HFF-Myc (cell line): ENCODE measurements around the gene HAGHL.

Experiments used
- DNase-seq: peaks from one replicate; pipeline ENCODE4 v3.0.0-alpha.2; 2011; ENCODE audit warnings: low read depth; ENCODE audit errors: extremely low read depth
- H3K4me3 ChIP-seq: replicated peaks from 2 replicates; pipeline ENCODE4 v1.5.1; 2011; ENCODE audit warnings: low read depth, mild to moderate bottlenecking, control low read depth, low read length
- CTCF ChIP-seq: IDR thresholded peaks from 2 replicates; pipeline ENCODE4 v1.5.1; 2012; ENCODE audit warnings: mild to moderate bottlenecking, low read depth, low read length, control low read depth; ENCODE audit errors: missing control alignments

Gene HAGHL

GRCh38 chr16:698911-699671 lies 27.8 kb upstream of the HAGHL start:
- no peak overlapping the region for H3K4me3 ChIP-seq
- DNase-seq, result no peak
- TF ChIP-seq CTCF, result no peak

- no peak for TF ChIP-seq CTCF
- H3K4me3 ChIP-seq, result no peak overlapping the region
- no peak for DNase-seq
Measured at GRCh38 chr16:700684-701584, 26.0 kb upstream of the HAGHL start.

- TF ChIP-seq CTCF, result no peak
- H3K4me3 ChIP-seq, result no peak overlapping the region
- no peak for DNase-seq
Measured at GRCh38 chr16:702341-702740, 24.6 kb upstream of the HAGHL start.

- no peak for TF ChIP-seq CTCF
- H3K4me3 ChIP-seq, result no peak overlapping the region
- no peak for DNase-seq
Measured at GRCh38 chr16:703406-703805, 23.5 kb upstream of the HAGHL start.

GRCh38 chr16:704047-704446 lies 22.9 kb upstream of the HAGHL start:
- no peak overlapping the region for H3K4me3 ChIP-seq
- TF ChIP-seq CTCF, result no peak
- DNase-seq, result no peak

- no peak for TF ChIP-seq CTCF
- no peak for DNase-seq
- H3K4me3 ChIP-seq, result no peak overlapping the region
Measured at GRCh38 chr16:704552-705380, 22.1 kb upstream of the HAGHL start.
